SIG-M5 treated with dmso at 0.1 percent for 504 hours (cell line): ENCODE measurements around the gene CAMK1D.

Experiments used
- DNase-seq: peaks from one replicate; lab custom pipeline; 2025; ENCODE audit not compliant: unreplicated experiment; lab: John Stamatoyannopoulos, UW

The CAMK1D gene

DNA sequence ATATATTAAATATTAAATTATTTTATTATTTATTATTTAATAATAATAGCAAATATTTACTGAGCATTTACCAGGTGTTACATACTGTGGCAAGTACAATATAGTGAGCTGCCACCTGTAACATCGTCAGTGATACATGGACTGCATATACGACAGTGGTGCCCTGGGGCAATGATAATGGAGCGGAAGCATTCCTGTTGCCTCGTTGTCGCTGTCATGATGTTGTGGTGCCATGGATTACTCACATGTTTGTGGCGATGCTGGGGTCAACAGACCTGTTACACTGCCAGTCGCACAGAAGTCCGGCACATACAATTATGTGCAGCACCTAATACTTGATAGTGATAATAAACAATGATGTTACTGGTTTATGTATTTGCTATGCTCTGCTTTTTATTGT is 20.6 kb downstream of the CAMK1D start:
- DNase-seq, result no peak

GRCh38 chr10:12372846-12373245 is 23.5 kb downstream of the CAMK1D start:
- DNase-seq, result no peak

- DNase-seq, result no peak
Observed at GRCh38 chr10:12375076-12375504, 25.7 kb downstream of the CAMK1D start.

DNA sequence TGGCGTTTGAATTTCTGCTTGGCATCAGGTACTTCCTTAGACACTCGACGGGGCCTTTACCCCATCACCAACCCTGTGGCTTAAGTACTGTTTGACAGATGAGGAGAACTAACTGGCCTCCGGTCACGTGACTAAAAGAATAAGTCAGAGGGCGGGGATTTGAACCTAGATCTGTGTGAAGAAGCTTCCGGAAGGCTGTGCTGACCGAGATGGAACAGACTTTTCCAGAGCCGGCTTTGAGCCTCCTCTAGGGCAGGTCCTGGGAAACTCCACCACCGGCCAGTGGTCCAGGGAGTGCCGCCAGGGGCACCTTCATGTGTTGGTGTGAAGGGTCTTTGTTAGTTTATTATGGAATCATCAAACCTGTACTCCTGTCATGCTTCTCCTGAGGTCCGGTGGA is 26.9 kb downstream of the CAMK1D start:
- no peak for DNase-seq

GRCh38 chr10:12377658-12378290 is 28.4 kb downstream of the CAMK1D start:
- no peak for DNase-seq

DNA sequence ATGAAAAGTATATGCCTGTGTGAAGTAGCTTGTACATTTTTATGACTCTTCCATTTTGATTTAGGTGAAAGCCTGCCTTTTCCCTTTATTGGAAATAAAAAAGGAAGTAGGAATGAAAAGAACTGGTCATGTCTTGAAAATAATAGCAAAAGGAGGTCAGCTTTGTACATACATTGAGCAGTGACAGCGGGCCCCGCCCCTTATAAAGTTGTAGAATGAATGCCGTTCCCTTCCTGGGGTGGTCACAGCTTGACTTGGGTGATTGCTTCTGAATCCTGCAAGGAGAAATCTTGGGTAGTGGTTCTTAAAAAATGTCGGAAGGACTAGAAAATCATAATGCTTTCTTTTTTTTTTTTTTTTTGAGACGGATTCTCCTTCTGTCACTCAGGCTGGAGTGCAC is 31.7 kb downstream of the CAMK1D start:
- no peak for DNase-seq

DNA sequence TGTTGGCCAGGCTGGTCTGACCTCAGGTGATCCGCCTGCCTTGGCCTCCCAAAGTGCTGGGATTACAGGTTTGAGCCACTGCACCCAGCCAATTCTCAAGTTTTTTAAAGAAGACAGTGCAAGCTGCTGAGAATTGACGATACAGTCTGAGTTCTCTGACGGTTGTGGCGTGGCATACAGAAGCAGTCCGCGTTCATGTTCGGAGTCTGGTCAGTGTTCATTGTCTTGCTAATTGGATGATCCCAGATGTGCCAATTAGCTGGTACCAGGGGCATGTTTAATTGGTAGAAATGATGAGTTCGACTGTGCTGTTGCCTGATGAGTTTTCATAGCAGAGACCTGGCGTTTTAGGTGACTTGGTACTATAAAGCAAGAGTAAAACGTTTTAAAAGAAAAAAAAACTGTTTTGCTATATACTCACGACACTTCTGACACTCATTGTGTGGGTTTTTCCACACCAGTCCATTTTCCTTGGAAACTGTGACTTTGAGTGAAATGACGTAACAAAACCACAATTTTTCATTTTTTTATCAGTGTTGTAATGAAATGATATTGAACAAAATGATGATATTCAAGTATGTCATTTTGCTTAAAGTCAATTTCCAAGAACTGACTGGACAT is 32.3 kb downstream of the CAMK1D start:
- no peak for DNase-seq

- DNase-seq, result no peak
Observed at GRCh38 chr10:12382157-12382548, 32.8 kb downstream of the CAMK1D start.

GRCh38 chr10:12382956-12383531 is 33.7 kb downstream of the CAMK1D start:
- DNase-seq, result no peak

GRCh38 chr10:12384906-12385305 is 35.6 kb downstream of the CAMK1D start:
- no peak for DNase-seq

- DNase-seq, result no peak
Observed at GRCh38 chr10:12387561-12388210, 38.3 kb downstream of the CAMK1D start.

DNA sequence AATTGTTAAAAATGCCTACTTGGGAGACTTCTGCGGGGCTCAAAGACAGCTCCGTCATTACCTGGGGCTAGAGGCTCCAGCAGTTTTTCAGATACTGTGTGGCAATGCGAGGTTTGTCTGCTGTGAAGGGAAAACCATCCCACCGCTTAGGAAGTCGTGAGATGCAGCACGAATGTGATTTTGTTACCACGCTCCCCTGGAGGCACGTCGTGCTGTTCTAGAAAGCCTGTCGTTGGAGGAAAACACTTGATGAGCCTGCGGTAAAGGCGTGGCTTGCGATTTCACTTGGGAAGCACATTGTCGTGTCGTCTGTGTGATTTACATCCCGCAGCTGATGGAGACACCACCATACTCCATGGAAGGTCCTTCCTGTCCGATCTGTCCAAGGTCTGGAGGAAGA is 39.3 kb downstream of the CAMK1D start:
- DNase-seq, result no peak

DNA sequence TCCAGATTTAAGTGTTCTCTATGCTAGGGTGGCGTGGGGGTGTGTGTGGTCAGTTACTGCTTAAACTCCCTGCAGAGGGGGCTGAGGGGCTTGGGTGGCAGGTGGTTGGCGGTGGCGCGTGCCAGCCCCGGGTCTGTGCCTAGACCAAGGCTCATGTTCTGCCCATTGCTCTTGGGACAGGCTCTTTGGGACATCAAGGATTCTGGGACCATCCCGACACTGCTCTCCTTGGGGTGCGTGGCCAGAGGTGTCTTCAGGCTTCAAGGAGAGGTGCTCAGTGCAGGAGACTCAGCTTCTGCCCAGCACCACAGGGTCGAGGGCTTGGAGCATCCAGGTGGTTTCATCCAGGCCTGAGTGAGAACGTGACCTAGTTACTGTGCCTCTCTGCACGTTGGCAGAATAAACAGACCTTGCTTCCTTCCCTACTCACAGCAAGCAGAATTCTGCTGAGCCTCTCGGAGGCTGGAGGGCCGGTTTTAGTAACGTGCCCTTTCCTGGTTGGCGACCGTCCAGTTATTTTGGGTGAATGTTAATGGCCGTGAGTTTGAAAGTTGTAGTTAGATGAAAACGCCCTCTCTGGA is 39.9 kb downstream of the CAMK1D start:
- DNase-seq, result no peak

DNA sequence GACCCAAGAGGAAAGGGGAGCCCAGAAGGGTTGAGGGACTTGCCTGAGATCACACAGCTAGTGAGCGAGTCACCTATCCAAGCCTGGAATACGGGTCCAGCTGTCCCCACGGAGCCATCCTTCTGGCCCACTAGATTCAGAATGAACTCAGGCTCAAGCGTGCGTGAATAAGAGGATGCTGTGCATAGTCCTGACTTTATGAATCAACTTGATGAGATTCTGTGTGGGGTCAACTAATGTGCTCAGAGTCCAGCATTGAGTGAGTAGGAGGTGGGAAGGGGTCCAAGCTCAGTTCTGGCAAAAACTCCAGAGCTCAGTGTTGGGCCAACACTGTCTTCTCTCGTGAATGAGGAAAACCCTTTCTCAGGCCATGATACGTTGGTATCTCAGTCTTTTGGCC is 41.4 kb downstream of the CAMK1D start:
- DNase-seq, result no peak

GRCh38 chr10:12391206-12391605 is 41.9 kb downstream of the CAMK1D start:
- DNase-seq, result no peak

GRCh38 chr10:12393831-12394230 is 44.5 kb downstream of the CAMK1D start:
- DNase-seq, result no peak

- no peak for DNase-seq
Observed at GRCh38 chr10:12394241-12395033, 45.1 kb downstream of the CAMK1D start.

DNA sequence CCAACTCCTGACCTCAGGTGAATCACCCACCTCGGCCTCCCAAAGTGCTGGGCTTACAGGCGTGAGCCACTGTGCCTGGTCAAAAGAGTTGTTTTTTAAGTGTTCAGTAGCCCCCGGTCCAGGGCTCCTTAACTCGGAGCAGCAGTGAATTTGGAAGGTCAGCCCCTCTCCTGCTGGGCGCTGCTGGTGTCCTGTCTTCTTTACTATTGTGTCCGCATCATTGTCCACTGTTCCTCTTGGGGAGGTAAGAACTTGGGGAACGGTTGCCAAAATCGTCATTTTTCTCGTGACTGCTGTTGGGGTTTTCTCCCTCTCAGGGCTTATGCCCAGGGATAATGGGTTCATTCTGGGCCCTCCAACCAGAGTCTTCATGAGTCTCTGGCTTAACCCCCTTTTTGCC is 46.7 kb downstream of the CAMK1D start:
- no peak for DNase-seq

GRCh38 chr10:12396567-12396966 is 47.2 kb downstream of the CAMK1D start:
- DNase-seq, result no peak

DNA sequence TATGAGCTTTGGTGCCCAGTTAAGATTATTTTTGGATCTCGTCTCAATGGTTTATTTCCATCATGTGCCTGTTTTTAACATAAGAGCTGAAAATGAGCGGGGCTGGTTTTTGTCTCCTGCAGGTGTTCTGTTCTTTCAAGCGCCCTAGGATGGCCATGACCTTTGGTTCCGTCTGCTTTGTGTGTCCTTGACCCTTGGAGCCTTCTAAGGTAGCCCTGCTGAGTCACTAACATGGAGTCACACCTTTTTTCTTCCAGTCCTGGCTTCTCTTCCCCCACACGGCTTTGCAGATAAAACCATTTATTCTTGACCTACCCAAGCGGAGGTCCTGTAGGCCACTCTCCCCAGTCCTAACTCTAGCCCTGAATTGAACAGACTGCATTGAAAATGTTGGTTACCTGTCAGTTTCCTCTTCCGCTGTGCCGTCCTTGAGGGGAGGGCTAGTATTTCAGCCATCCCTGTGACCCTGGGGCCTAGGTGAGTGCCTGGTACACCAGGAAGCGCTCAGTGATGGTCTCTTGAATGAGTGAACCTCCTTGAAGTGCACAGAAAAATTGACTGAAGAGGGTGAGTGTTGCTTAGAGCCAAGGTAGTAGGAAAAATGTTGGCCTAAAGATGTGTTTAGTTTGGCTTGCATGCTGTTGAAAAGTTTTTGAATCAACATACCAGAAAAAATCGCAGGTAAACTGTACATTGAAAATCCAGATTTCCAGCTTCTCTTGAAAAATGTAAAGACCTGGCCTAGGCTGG is 48.0 kb downstream of the CAMK1D start:
- no peak for DNase-seq
